Spleen (tissue), 11 donors: Measurements from ENCODE around the gene AKR1C2. TPM values are rescaled to one million over a fixed set of nuclear protein-coding genes. Genes with fewer than 3 reads are reported as not detected.
"Not testable (repeated sequence)": the region's sequence is repeated elsewhere in the genome, so short reads cannot be mapped to it uniquely, and the experiment has no call there.

Experiments
- DNase-seq: peaks from one replicate; pipeline ENCODE4 v3.0.0-alpha.2; 2020
- H3K27ac ChIP-seq, 8 donors: fragments of 200-600 bp; sonication (generic) in 7 of 8; 1 replicate in 4 of 8; 2 replicates in 4 of 8; pipeline versions ENCODE4 v1.5.0 to v1.8.0; 2016 to 2021; ENCODE audit warnings: inconsistent platforms in 4 of 8, mild to moderate bottlenecking in 4 of 8, moderate library complexity in 1 of 8
- H3K27me3 ChIP-seq, 7 donors: fragments of 200-600 bp; sonication (generic) in 6 of 7; replicated peaks in 1 of 7; 1 replicate in 4 of 7; 2 replicates in 3 of 7; pipeline versions ENCODE4 v1.5.0 to v1.8.0; 2016 to 2021; ENCODE audit warnings: inconsistent platforms in 3 of 7, mild to moderate bottlenecking in 1 of 7
- H3K36me3 ChIP-seq, 6 donors: fragments of 200-600 bp; sonication (generic) in 5 of 6; 1 replicate in 4 of 6; 2 replicates in 2 of 6; pipeline versions ENCODE4 v1.5.0 to v1.8.0; 2016 to 2021; ENCODE audit warnings: inconsistent platforms in 2 of 6
- H3K4me1 ChIP-seq, 6 donors: fragments of 200-600 bp; sonication (generic) in 5 of 6; 1 replicate in 3 of 6; 2 replicates in 3 of 6; pipeline versions ENCODE4 v1.5.0 to v1.8.0; 2016 to 2021; ENCODE audit warnings: inconsistent platforms in 3 of 6
- H3K4me3 ChIP-seq, 8 donors: fragments of 200-600 bp; sonication (generic) in 7 of 8; 1 replicate in 4 of 8; 2 replicates in 4 of 8; pipeline versions ENCODE4 v1.5.0 to v1.8.0; 2016 to 2021; ENCODE audit warnings: inconsistent platforms in 4 of 8, mild to moderate bottlenecking in 4 of 8, moderate library complexity in 2 of 8
- H3K9me3 ChIP-seq, 8 donors: fragments of 200-600 bp; sonication (generic) in 7 of 8; 1 replicate in 4 of 8; 2 replicates in 4 of 8; pipeline versions ENCODE4 v1.5.0 to v1.8.0; 2016 to 2021; ENCODE audit warnings: inconsistent platforms in 4 of 8
- POLR2A ChIP-seq, 3 donors: fragments of 450-650 bp; IDR thresholded peaks; one replicate each; pipeline ENCODE4 v1.5.1; 2017; ENCODE audit warnings: antibody characterized with exemption in 3 of 3, mild to moderate bottlenecking in 1 of 3
- POLR2AphosphoS5 ChIP-seq, 3 donors: sonication (generic); formaldehyde crosslinking; IDR thresholded peaks; one replicate each; pipeline ENCODE4 v1.5.1; 2017; ENCODE audit warnings: antibody characterized with exemption in 3 of 3
- WGBS, 5 donors: extraction: QIAGEN DNeasy Blood & Tissue Kit in 3 of 5; methylation state at CpG; one replicate each; pipeline versions ENCODE4 v1.1.5 to v1.1.7; 2013 to 2018; 5-methylcytosine and 5-hydroxymethylcytosine counted together
- intact Hi-C: fragments of 100-400 bp; cut with DNase I; formaldehyde crosslinking; loops from one replicate; pipeline ENCODE4 v1.15.0; 2023; ENCODE audit warnings: low total_unique reads
- polyA plus RNA-seq, 3 donors: library from polyadenylated mRNA; stranded (reverse); fragments of 200-250 nt; gene quantifications; one replicate each; pipeline ENCODE4 v1.2.1, GENCODE V29; 2013
- total RNA-seq, 7 donors: library from RNA; depleted of rRNA in 3 of 7; stranded (reverse); fragments of >200 nt in 3 of 7; fragmentation: NEBNext Ultra II Directional in 4 of 7; extraction: Animal tissue kit (Norgen Biotek cat#: 25700) in 4 of 7; gene quantifications; one replicate each; pipeline versions ENCODE4 v1.1.0 to v1.2.1, GENCODE V29; 2016 to 2021
- TF ChIP-seq, protein P1 (sequence below), 11 experiments: fragments of 200-600 bp in 7 of 11; fragments of 450-650 bp in 4 of 11; sonication (generic) in 4 of 11; IDR thresholded peaks in 8 of 11; conservative IDR thresholded peaks in 3 of 11; 1 replicate in 7 of 11; 2 replicates in 4 of 11; pipeline versions ENCODE4 v1.4.0 to v1.8.0; 2016 to 2021; ENCODE audit warnings: antibody characterized with exemption in 11 of 11, inconsistent platforms in 4 of 11, mild to moderate bottlenecking in 1 of 11
- donor health status: healthy with polysubstance abuse.
- donor health status: DM: no; HTN: no; CAD: no; lungs with moderate emphysema.
- donor health status: DM: no; HTN: no; CAD: no.
- donor health status: Bipolar disorder and iron deficiency.
- donor health status: healthy.
- donor health status: DM: no; HTN: no; CAD: no.
- donor health status: DM: yes; HTN: yes; CAD: no.

Gene AKR1C2
- total and polyA plus RNA-seq, 10 donors = 0.60 to 3.6 (median 2.1) TPM; not detected in 1

DNA sequence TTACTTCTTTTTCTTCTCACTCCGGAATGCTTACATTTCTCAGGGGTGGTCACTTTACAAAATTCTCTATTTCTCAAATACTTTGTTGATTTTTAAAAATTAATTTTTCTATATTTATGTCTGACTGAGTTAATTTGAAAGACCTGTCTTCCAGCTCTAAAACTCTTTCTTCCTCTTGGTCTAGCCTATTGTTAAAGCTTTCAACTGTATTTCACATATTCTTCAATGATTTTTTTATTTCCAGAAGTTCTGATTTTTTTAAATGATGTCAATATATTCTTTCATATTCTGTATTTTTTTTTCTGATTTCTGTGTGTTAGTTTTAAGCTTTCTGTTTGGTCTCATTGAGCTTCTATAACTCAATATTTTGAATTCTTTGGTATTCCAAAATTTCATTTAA, 27.3 kb upstream of the AKR1C2 start:
- Histone ChIP-seq H3K27me3 (no peaks in the 10 kb centered on the region), H3K4me1 (no peaks in the 10 kb centered on the region), H3K36me3 (no peaks in the 10 kb centered on the region), H3K9me3 (peaks cover 0 to 70% (median 64%) of the 10 kb centered on the region in 8 donors), H3K27ac (no peak overlapping the region), H3K4me3 (no peak overlapping the region)
- TF ChIP-seq POLR2AphosphoS5 (IDR thresholded peaks at IDR 0.05) (no peak), POLR2A (IDR thresholded peaks at IDR 0.05) (no peak)
- TF ChIP-seq, protein P1, sequence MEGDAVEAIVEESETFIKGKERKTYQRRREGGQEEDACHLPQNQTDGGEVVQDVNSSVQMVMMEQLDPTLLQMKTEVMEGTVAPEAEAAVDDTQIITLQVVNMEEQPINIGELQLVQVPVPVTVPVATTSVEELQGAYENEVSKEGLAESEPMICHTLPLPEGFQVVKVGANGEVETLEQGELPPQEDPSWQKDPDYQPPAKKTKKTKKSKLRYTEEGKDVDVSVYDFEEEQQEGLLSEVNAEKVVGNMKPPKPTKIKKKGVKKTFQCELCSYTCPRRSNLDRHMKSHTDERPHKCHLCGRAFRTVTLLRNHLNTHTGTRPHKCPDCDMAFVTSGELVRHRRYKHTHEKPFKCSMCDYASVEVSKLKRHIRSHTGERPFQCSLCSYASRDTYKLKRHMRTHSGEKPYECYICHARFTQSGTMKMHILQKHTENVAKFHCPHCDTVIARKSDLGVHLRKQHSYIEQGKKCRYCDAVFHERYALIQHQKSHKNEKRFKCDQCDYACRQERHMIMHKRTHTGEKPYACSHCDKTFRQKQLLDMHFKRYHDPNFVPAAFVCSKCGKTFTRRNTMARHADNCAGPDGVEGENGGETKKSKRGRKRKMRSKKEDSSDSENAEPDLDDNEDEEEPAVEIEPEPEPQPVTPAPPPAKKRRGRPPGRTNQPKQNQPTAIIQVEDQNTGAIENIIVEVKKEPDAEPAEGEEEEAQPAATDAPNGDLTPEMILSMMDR (IDR thresholded peaks at IDR 0.05 in 8 of 11, conservative IDR thresholded peaks at IDR 0.05 in 3 of 11) = no peak
- WGBS, 5 donors = 87 to 98% (median 96%) methylated on average over 1 of the region's 1 CpG
- DNase-seq = no peak
- intact Hi-C loops = no loop called here

GRCh38 chr10:5025461-5025881, 21.8 kb upstream of the AKR1C2 start:
- H3K9me3 ChIP-seq = peaks cover 0 to 21% (median 12%) of the 10 kb centered on the region in 8 donors
- H3K27ac ChIP-seq, intact Hi-C loops, DNase-seq, H3K4me3 ChIP-seq, H3K27me3 ChIP-seq, H3K4me1 ChIP-seq, H3K36me3 ChIP-seq: not testable (repeated sequence)

DNA sequence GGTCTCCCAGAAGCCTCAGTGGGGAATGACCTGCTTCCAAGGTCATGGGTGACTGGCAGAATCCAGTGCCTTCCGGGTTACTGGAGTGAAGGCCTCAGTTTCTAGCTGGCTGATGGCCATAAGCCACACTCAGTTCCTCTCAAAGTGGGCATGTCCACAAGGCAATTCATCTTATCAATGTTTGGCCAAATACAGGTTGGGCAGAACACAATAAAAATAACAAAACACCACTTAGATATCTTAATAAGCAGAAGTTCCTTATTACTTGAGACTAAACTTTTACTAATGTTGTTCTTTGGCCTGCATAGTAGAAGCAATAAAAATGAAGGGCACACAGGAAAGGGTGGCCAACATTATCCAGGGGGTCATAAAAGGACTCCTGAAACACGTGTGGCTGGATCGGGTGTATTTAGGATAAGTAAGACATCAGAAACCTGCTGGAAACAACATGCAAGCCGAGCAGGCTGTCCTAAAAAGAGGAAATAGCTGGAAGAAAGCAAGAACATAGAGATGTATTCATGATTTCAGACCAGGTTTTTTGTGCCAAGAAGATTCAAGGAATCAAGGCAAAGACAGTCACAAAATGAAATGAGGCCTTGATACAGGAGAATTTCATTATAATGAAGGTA, 19.6 kb upstream of the AKR1C2 start:
- no peak for TF ChIP-seq POLR2A (IDR thresholded peaks at IDR 0.05)
- Histone ChIP-seq H3K9me3 (peaks cover 0 to 3% (median 0%) of the 10 kb centered on the region in 8 donors), H3K4me1 (no peaks in the 10 kb centered on the region), H3K27me3 (no peaks in the 10 kb centered on the region), H3K27ac (no peak overlapping the region), H3K36me3 (no peaks in the 10 kb centered on the region), H3K4me3 (no peak overlapping the region)
- WGBS, 5 donors = 20 to 39% (median 38%) methylated on average over 4 of the region's 4 CpGs
- intact Hi-C loops = no loop called here
- DNase-seq = no peak

DNA sequence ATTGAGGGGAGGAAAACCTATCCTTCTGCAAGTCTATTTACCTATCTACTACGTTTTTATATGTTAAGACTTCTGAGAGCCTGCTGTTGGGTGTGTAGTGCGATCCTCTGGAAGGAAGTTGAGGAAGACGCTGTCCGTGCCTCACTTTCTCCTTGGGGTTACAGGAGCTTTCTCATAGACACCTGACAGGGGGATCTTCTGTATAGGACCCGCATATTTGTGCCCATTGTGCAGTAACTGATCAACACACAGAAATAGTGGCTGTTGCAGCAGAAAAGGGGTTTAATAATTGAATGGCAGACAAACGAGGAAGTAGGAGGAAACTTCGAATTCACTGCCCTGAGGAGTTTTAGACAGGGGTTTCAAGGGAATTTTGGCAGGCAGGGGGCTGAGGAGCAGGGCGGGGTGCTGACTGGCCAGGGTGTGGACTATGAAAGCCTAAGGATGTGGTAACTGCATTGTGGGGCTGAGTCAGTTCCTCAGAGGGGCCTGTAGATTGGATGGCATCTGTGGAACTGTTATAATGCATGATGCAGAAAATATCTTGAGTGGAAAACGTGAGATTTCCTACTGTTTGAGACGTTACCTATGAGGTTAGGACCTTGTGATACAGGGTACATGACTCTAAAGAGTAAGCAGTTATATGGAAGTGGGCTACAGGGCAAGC, 18.1 kb upstream of the AKR1C2 start:
- H3K27me3 ChIP-seq, H3K27ac ChIP-seq, H3K36me3 ChIP-seq, DNase-seq, H3K4me3 ChIP-seq, H3K9me3 ChIP-seq, H3K4me1 ChIP-seq, intact Hi-C loops: not testable (repeated sequence)
- 54 to 76% (median 63%) methylated on average over 9 to 10 of the region's 10 CpGs for WGBS, 5 donors

- intact Hi-C loops, H3K9me3 ChIP-seq, H3K27me3 ChIP-seq, H3K4me1 ChIP-seq, H3K36me3 ChIP-seq, H3K4me3 ChIP-seq, H3K27ac ChIP-seq, DNase-seq: not testable (repeated sequence)
- WGBS, 5 donors = 64 to 77% (median 74%) methylated on average over 6 of the region's 6 CpGs
Measured at GRCh38 chr10:5019770-5020612, 16.3 kb upstream of the AKR1C2 start.

- H3K27ac ChIP-seq, intact Hi-C loops, H3K4me1 ChIP-seq, H3K36me3 ChIP-seq, H3K4me3 ChIP-seq, DNase-seq, H3K9me3 ChIP-seq, H3K27me3 ChIP-seq: not testable (repeated sequence)
- 44 to 76% (median 72%) methylated on average over 2 to 3 of the region's 3 CpGs for WGBS, 5 donors
Measured at GRCh38 chr10:5018671-5019277, 15.1 kb upstream of the AKR1C2 start.
